Measurements from ENCODE around the gene ATP13A4. TPM values are rescaled to one million over a fixed set of nuclear protein-coding genes. Genes with fewer than 3 reads are reported as not detected.

The ATP13A4 gene
- total RNA-seq, 4 donors from 2014 or later, result 197 to 348 (median 241) TPM

GRCh38 chr3:193377591-193377990, 177.1 kb downstream of the ATP13A4 start:
- no peaks in the 10 kb centered on the region for H3K36me3 ChIP-seq
- intact Hi-C loops (cut with DNase I), result no loop called here
- H3K4me1 ChIP-seq, result no peaks in the 10 kb centered on the region
- H3K27me3 ChIP-seq, result no peaks in the 10 kb centered on the region
- TF ChIP-seq CTCF (IDR thresholded peaks at IDR 0.05) (no peak), POLR2A (IDR thresholded peaks at IDR 0.05) (no peak)
- no peak for DNase-seq
- no peak overlapping the region for H3K27ac ChIP-seq
- no peak overlapping the region for H3K4me3 ChIP-seq (replicated peaks in 1 of 3)
- 66 to 73% methylated on average over 2 of the region's 2 CpGs for WGBS, 2 donors
- no peaks in the 10 kb centered on the region for H3K9me3 ChIP-seq

GRCh38 chr3:193375614-193376013, 179.1 kb downstream of the ATP13A4 start:
- Histone ChIP-seq H3K27me3 (no peaks in the 10 kb centered on the region), H3K4me3 (replicated peaks in 1 of 3) (no peak overlapping the region), H3K27ac (no peak overlapping the region), H3K9me3 (no peaks in the 10 kb centered on the region), H3K4me1 (no peaks in the 10 kb centered on the region), H3K36me3 (no peaks in the 10 kb centered on the region)
- no peak for DNase-seq
- intact Hi-C loops (cut with DNase I), result no loop called here
- whole genome bisulfite sequencing, 2 donors, result 88% methylated on average over 8 of the region's 8 CpGs
- TF ChIP-seq POLR2A (IDR thresholded peaks at IDR 0.05) (no peak), CTCF (IDR thresholded peaks at IDR 0.05) (no peak)

- Histone ChIP-seq H3K27ac (no peak overlapping the region), H3K27me3 (no peaks in the 10 kb centered on the region), H3K4me3 (replicated peaks in 1 of 3) (no peak overlapping the region), H3K9me3 (no peaks in the 10 kb centered on the region), H3K4me1 (no peaks in the 10 kb centered on the region), H3K36me3 (no peaks in the 10 kb centered on the region)
- TF ChIP-seq CTCF (IDR thresholded peaks at IDR 0.05) (no peak), POLR2A (IDR thresholded peaks at IDR 0.05) (no peak)
- intact Hi-C loops (cut with DNase I), result no loop called here
- no peak for DNase-seq
Measured at GRCh38 chr3:193372783-193373182, 181.9 kb downstream of the ATP13A4 start.

- no peaks in the 10 kb centered on the region for H3K4me1 ChIP-seq
- H3K36me3 ChIP-seq, result no peaks in the 10 kb centered on the region
- 64 to 86% methylated on average over 1 of the region's 1 CpG for WGBS, 2 donors
- H3K4me3 ChIP-seq (replicated peaks in 1 of 3), result no peak overlapping the region
- intact Hi-C loops (cut with DNase I), result no loop called here
- H3K27ac ChIP-seq, result no peak overlapping the region
- no peaks in the 10 kb centered on the region for H3K9me3 ChIP-seq
- no peaks in the 10 kb centered on the region for H3K27me3 ChIP-seq
- DNase-seq, result no peak
- TF ChIP-seq CTCF (IDR thresholded peaks at IDR 0.05), result no peak
- TF ChIP-seq POLR2A (IDR thresholded peaks at IDR 0.05), result no peak
Measured at GRCh38 chr3:193367868-193368267, 186.8 kb downstream of the ATP13A4 start.

- intact Hi-C loops (cut with DNase I), result no loop called here
- Histone ChIP-seq H3K4me1 (no peaks in the 10 kb centered on the region), H3K4me3 (replicated peaks in 1 of 3) (no peak overlapping the region), H3K27me3 (no peaks in the 10 kb centered on the region), H3K36me3 (no peaks in the 10 kb centered on the region), H3K27ac (no peak overlapping the region), H3K9me3 (no peaks in the 10 kb centered on the region)
- WGBS, 2 donors, result 85 to 87% methylated on average over 3 of the region's 3 CpGs
- TF ChIP-seq CTCF (IDR thresholded peaks at IDR 0.05) (no peak), POLR2A (IDR thresholded peaks at IDR 0.05) (no peak)
- no peak for DNase-seq
Measured at GRCh38 chr3:193357291-193357690, 197.4 kb downstream of the ATP13A4 start.

Data from thyroid gland (tissue), 4 donors.